ENCODE results near the gene CTNND2.
"Not testable (repeated sequence)": the region's sequence is repeated elsewhere in the genome, so short reads cannot be mapped to it uniquely, and the experiment has no call there.

CTNND2 gene

GRCh38 chr5:11084111-11084510, 820.1 kb downstream of the CTNND2 start:
- H3K4me3 ChIP-seq (ENCODE audit: insufficient read depth, low read depth, low read length) = no peak overlapping the region
- H3K9me3 ChIP-seq (ENCODE audit: control insufficient read depth, low read length) = no peaks in the 10 kb centered on the region
- no peaks in the 10 kb centered on the region for H3K36me3 ChIP-seq (ENCODE audit: control insufficient read depth, insufficient read depth, low read length)
- WGBS, 2 experiments = 92 to 96% methylated on average over 3 of the region's 3 CpGs
- no peaks in the 10 kb centered on the region for H3K4me1 ChIP-seq (ENCODE audit: control insufficient read depth, insufficient read depth, low read length)
- no peak overlapping the region for H3K27ac ChIP-seq (ENCODE audit: insufficient read depth, low read depth, low read length, poor library complexity, severe bottlenecking)
- no peaks in the 10 kb centered on the region for H3K27me3 ChIP-seq (ENCODE audit: control insufficient read depth, insufficient read depth, low read length, poor library complexity, severe bottlenecking)

- Histone ChIP-seq H3K9me3 (ENCODE audit: control insufficient read depth, low read length) (no peaks in the 10 kb centered on the region), H3K27me3 (ENCODE audit: control insufficient read depth, insufficient read depth, low read length, poor library complexity, severe bottlenecking) (no peaks in the 10 kb centered on the region), H3K27ac (ENCODE audit: insufficient read depth, low read depth, low read length, poor library complexity, severe bottlenecking) (no peak overlapping the region), H3K36me3 (ENCODE audit: control insufficient read depth, insufficient read depth, low read length) (no peaks in the 10 kb centered on the region), H3K4me3 (ENCODE audit: insufficient read depth, low read depth, low read length) (no peak overlapping the region), H3K4me1 (ENCODE audit: control insufficient read depth, insufficient read depth, low read length) (no peaks in the 10 kb centered on the region)
- 96% methylated on average over 21 of the region's 21 CpGs for WGBS, 2 experiments
Measured at GRCh38 chr5:11082404-11082945, 821.8 kb downstream of the CTNND2 start.

DNA sequence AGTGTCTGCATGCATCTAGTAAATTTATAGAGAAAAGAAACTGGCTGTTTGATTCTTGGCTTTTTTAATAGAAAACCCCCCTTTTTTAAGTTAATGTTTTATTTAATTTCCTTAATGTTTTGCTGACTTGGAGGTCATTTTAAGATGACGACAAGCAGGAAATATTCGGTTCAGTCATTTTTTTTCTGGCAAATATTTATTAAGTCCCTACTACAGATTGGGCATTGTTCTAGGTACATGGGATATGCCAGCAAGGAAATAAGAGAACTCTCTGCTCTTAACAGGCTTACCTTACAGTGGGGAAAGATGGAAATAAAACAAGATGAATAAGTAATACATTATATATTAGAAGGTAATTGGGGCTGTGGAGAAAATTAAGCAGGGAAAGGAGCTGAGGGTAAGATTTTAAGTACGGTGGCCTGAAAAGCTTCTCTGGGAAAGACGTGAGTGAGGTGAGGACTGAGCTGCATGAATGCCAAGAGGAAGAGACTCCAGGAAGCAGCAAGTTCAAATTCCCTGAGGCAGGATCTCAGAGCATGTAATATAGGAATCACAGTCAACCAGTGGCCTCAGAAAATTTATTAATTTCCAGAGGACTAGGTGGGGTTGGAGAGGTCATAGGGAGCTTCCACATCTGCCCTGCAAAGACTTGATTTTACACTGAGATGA, 827.2 kb downstream of the CTNND2 start:
- Histone ChIP-seq H3K9me3 (ENCODE audit: control insufficient read depth, low read length) (no peaks in the 10 kb centered on the region), H3K27ac (ENCODE audit: insufficient read depth, low read depth, low read length, poor library complexity, severe bottlenecking) (no peak overlapping the region), H3K4me1 (ENCODE audit: control insufficient read depth, insufficient read depth, low read length) (no peaks in the 10 kb centered on the region), H3K36me3 (ENCODE audit: control insufficient read depth, insufficient read depth, low read length) (no peaks in the 10 kb centered on the region), H3K4me3 (ENCODE audit: insufficient read depth, low read depth, low read length) (no peak overlapping the region), H3K27me3 (ENCODE audit: control insufficient read depth, insufficient read depth, low read length, poor library complexity, severe bottlenecking) (no peaks in the 10 kb centered on the region)
- WGBS, 2 experiments = 96 to 97% methylated on average over 3 to 4 of the region's 4 CpGs

- H3K9me3 ChIP-seq (ENCODE audit: control insufficient read depth, low read length) = no peaks in the 10 kb centered on the region
- no peak overlapping the region for H3K4me3 ChIP-seq (ENCODE audit: insufficient read depth, low read depth, low read length)
- no peaks in the 10 kb centered on the region for H3K4me1 ChIP-seq (ENCODE audit: control insufficient read depth, insufficient read depth, low read length)
- 78 to 81% methylated on average over 12 of the region's 12 CpGs for WGBS, 2 experiments
- H3K27ac ChIP-seq (ENCODE audit: insufficient read depth, low read depth, low read length, poor library complexity, severe bottlenecking) = no peak overlapping the region
- H3K27me3 ChIP-seq (ENCODE audit: control insufficient read depth, insufficient read depth, low read length, poor library complexity, severe bottlenecking) = no peaks in the 10 kb centered on the region
- H3K36me3 ChIP-seq (ENCODE audit: control insufficient read depth, insufficient read depth, low read length) = no peaks in the 10 kb centered on the region
Measured at GRCh38 chr5:11075035-11075805, 829.0 kb downstream of the CTNND2 start.

DNA sequence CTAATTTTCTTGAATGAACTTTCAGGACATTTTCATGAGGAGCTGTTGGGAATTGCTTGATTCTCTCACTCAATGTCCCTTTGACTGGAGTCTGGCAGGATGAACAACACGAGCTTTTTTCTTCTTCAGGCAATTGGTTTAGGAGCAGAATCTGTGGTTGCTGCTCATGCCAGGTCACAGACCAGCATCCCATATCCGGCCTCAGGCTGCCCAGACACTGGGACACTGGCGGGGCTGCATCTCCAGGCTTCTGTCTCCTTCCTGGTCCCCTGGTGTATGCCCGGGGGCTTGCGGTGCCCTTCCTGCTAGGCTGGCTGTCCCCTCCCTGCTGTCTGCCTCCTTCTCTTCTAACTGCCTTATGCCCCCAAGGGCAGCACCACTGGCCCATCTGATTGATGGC, 831.7 kb downstream of the CTNND2 start:
- 91 to 94% methylated on average over 5 of the region's 5 CpGs for WGBS, 2 experiments
- no peaks in the 10 kb centered on the region for H3K4me1 ChIP-seq (ENCODE audit: control insufficient read depth, insufficient read depth, low read length)

GRCh38 chr5:11072076-11072475, 832.2 kb downstream of the CTNND2 start:
- no peaks in the 10 kb centered on the region for H3K4me1 ChIP-seq (ENCODE audit: control insufficient read depth, insufficient read depth, low read length)
- H3K4me3 ChIP-seq (ENCODE audit: insufficient read depth, low read depth, low read length) = no peak overlapping the region
- H3K27me3 ChIP-seq (ENCODE audit: control insufficient read depth, insufficient read depth, low read length, poor library complexity, severe bottlenecking) = no peaks in the 10 kb centered on the region
- H3K27ac ChIP-seq (ENCODE audit: insufficient read depth, low read depth, low read length, poor library complexity, severe bottlenecking) = no peak overlapping the region
- 100% methylated on average over 1 of the region's 1 CpG; no CpG with 5 or more reads in 1 of the 2 experiments for WGBS, 2 experiments
- no peaks in the 10 kb centered on the region for H3K9me3 ChIP-seq (ENCODE audit: control insufficient read depth, low read length)
- no peaks in the 10 kb centered on the region for H3K36me3 ChIP-seq (ENCODE audit: control insufficient read depth, insufficient read depth, low read length)

More for the DNA sequence above, 831.7 kb downstream of the CTNND2 start:
- H3K9me3 ChIP-seq (ENCODE audit: control insufficient read depth, low read length) = no peaks in the 10 kb centered on the region
- no peaks in the 10 kb centered on the region for H3K27me3 ChIP-seq (ENCODE audit: control insufficient read depth, insufficient read depth, low read length, poor library complexity, severe bottlenecking)
- no peaks in the 10 kb centered on the region for H3K36me3 ChIP-seq (ENCODE audit: control insufficient read depth, insufficient read depth, low read length)
- no peak overlapping the region for H3K4me3 ChIP-seq (ENCODE audit: insufficient read depth, low read depth, low read length)
- no peak overlapping the region for H3K27ac ChIP-seq (ENCODE audit: insufficient read depth, low read depth, low read length, poor library complexity, severe bottlenecking)

- no peaks in the 10 kb centered on the region for H3K27me3 ChIP-seq (ENCODE audit: control insufficient read depth, insufficient read depth, low read length, poor library complexity, severe bottlenecking)
- H3K36me3 ChIP-seq (ENCODE audit: control insufficient read depth, insufficient read depth, low read length) = no peaks in the 10 kb centered on the region
- WGBS, 2 experiments = 95 to 100% methylated on average over 1 to 3 of the region's 3 CpGs
- H3K4me3 ChIP-seq (ENCODE audit: insufficient read depth, low read depth, low read length) = no peak overlapping the region
- no peaks in the 10 kb centered on the region for H3K9me3 ChIP-seq (ENCODE audit: control insufficient read depth, low read length)
- H3K27ac ChIP-seq (ENCODE audit: insufficient read depth, low read depth, low read length, poor library complexity, severe bottlenecking) = no peak overlapping the region
- H3K4me1 ChIP-seq (ENCODE audit: control insufficient read depth, insufficient read depth, low read length) = no peaks in the 10 kb centered on the region
Measured at GRCh38 chr5:11069041-11069440, 835.2 kb downstream of the CTNND2 start.

DNA sequence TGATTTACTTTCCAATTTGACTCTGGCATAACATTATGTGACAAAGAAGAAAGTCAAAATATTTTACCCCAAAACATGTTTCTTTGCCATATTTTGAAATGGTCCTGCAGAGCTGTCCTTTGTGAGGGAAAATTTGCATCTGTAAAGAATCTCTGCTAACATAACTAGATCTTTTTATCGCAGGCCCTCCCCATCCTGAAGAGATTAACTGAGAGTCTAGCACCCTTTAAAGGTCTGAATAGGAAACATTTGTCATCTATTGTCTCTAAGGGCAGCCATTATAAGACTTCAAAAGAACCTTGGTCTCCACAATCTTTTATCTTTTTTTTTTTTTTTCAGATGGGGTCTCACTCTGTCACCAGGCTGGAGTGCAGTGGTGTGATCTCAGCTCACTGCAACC, 838.5 kb downstream of the CTNND2 start:
- 67 to 86% methylated on average over 1 of the region's 1 CpG for WGBS, 2 experiments
- not testable (repeated sequence) for H3K36me3 ChIP-seq (ENCODE audit: control insufficient read depth, insufficient read depth, low read length); H3K9me3 ChIP-seq (ENCODE audit: control insufficient read depth, low read length); H3K4me1 ChIP-seq (ENCODE audit: control insufficient read depth, insufficient read depth, low read length); H3K27ac ChIP-seq (ENCODE audit: insufficient read depth, low read depth, low read length, poor library complexity, severe bottlenecking); H3K27me3 ChIP-seq (ENCODE audit: control insufficient read depth, insufficient read depth, low read length, poor library complexity, severe bottlenecking); H3K4me3 ChIP-seq (ENCODE audit: insufficient read depth, low read depth, low read length)

DNA sequence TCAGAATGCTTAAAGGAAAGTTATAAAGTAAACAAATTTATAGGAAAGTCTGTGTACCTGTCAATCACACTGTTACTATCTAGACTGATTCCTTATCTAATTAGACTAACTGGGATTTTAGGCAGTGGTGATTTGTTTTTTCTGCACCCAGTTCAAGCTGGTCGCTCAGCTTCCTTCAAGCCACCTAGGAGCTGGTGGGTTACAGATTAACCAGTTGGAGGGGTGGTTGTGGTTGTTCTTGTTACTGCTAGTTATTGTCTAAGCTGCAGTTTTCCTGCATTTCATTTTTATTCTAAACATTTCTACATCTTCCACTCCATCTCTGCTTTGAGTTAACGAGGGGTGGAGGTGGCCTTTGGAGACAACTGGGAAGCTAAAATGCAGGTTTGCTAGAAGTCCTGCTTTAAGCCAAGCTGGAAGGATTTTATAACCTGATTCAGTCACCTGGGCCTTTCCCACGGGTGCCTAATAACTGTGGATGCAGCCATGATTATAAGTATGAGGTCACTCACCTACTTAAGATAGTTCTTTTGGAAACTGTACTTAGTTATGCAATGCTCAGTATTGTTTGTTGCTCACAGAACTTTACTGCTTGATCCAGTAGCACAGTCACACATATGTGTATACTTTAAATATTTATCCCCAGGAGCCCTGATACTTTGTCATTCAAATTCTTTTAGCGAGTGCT, 839.3 kb downstream of the CTNND2 start:
- Histone ChIP-seq H3K36me3 (ENCODE audit: control insufficient read depth, insufficient read depth, low read length) (no peaks in the 10 kb centered on the region), H3K27ac (ENCODE audit: insufficient read depth, low read depth, low read length, poor library complexity, severe bottlenecking) (no peak overlapping the region), H3K4me3 (ENCODE audit: insufficient read depth, low read depth, low read length) (no peak overlapping the region), H3K9me3 (ENCODE audit: control insufficient read depth, low read length) (no peaks in the 10 kb centered on the region), H3K4me1 (ENCODE audit: control insufficient read depth, insufficient read depth, low read length) (no peaks in the 10 kb centered on the region), H3K27me3 (ENCODE audit: control insufficient read depth, insufficient read depth, low read length, poor library complexity, severe bottlenecking) (no peaks in the 10 kb centered on the region)
- WGBS, 2 experiments = 79% methylated on average over 4 of the region's 4 CpGs

- no peaks in the 10 kb centered on the region for H3K36me3 ChIP-seq (ENCODE audit: control insufficient read depth, insufficient read depth, low read length)
- no peaks in the 10 kb centered on the region for H3K4me1 ChIP-seq (ENCODE audit: control insufficient read depth, insufficient read depth, low read length)
- H3K9me3 ChIP-seq (ENCODE audit: control insufficient read depth, low read length) = no peaks in the 10 kb centered on the region
- WGBS, 2 experiments = 76 to 83% methylated on average over 7 of the region's 7 CpGs
- H3K27me3 ChIP-seq (ENCODE audit: control insufficient read depth, insufficient read depth, low read length, poor library complexity, severe bottlenecking) = no peaks in the 10 kb centered on the region
- no peak overlapping the region for H3K27ac ChIP-seq (ENCODE audit: insufficient read depth, low read depth, low read length, poor library complexity, severe bottlenecking)
- H3K4me3 ChIP-seq (ENCODE audit: insufficient read depth, low read depth, low read length) = no peak overlapping the region
Measured at GRCh38 chr5:11062397-11062796, 841.8 kb downstream of the CTNND2 start.
